Thyroid gland (tissue), 4 donors: ENCODE measurements around the gene GUCY1A1.

Source experiments
- CTCF ChIP-seq, 6 experiments: fragments of 200-600 bp in 3 of 6; fragments of 450-650 bp in 3 of 6; sonication (generic) in 3 of 6; IDR thresholded peaks; one replicate each; pipeline ENCODE4 v1.5.1; 2016 to 2019; ENCODE audit warnings: antibody characterized with exemption in 6 of 6, mild to moderate bottlenecking in 2 of 6, inconsistent platforms in 1 of 6, moderate library complexity in 1 of 6
- POLR2A ChIP-seq, 2 donors: fragments of 450-650 bp; IDR thresholded peaks; one replicate each; pipeline ENCODE4 v1.6.1; 2017; ENCODE audit warnings: antibody characterized with exemption in 2 of 2, mild to moderate bottlenecking in 2 of 2, moderate library complexity in 1 of 2

DNA sequence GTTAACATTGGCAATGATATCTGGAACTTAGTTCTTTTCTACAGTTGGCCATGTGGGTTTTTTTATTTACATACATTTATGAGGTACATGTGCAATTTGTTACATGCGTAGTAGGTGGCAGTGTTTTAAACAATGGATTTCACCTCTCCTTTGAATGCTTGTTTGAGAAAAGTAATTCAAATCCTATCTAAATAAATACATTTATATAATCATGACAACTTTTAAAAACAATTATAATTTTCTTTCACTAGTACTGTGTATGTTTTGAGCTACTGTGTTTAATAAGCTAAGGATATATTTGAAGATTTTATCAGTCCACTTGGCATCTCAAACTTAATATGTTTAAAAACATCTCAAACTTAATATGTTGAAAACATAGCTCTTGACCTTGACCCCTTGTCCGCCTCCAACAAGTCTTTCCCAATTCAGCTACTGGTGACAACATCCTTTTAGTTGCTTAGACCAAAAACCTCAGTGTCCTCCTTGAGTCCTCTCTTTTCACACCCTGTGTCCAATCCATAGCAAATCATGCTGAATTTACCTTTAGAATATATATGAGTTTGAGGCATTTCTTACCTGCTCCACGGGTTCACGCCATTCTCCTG, 106.7 kb downstream of the GUCY1A1 start:
- no peak for TF ChIP-seq CTCF (IDR thresholded peaks at IDR 0.05)
- TF ChIP-seq POLR2A (IDR thresholded peaks at IDR 0.05) = no peak
